Stimulated activated memory B cell treated with anti-CD40 and anti-IgM and Interleukin-4, amounts not matched to agents 10 μg/mL and 1 μg/mL and 100 μg/mL, for 72 hours (primary cell): ENCODE data around the gene ABCC6.
"Not testable (repeated sequence)": the region's sequence is repeated elsewhere in the genome, so short reads cannot be mapped to it uniquely, and the experiment has no call there.

ENCODE experiments used
- ATAC-seq: fragments of 150-1000 bp; cut with Tn5 transposase; 2 replicates; pipeline ENCODE4 v1.10.0; 2021
- H3K27ac Mint-ChIP-seq: one replicate; pipeline ENCODE4 v1.8.0; 2022; ENCODE audit warnings: mild to moderate bottlenecking, mixed read lengths
- H3K27me3 Mint-ChIP-seq: one replicate; pipeline ENCODE4 v1.8.0; 2022; ENCODE audit warnings: mixed read lengths
- H3K36me3 Mint-ChIP-seq: one replicate; pipeline ENCODE4 v1.8.0; 2022; ENCODE audit warnings: mixed read lengths
- H3K4me1 Mint-ChIP-seq: one replicate; pipeline ENCODE4 v1.8.0; 2022; ENCODE audit warnings: mixed read lengths
- H3K4me3 Mint-ChIP-seq: one replicate; pipeline ENCODE4 v1.8.0; 2022; ENCODE audit warnings: mild to moderate bottlenecking, moderate library complexity, mixed read lengths
- H3K9me3 Mint-ChIP-seq: one replicate; pipeline ENCODE4 v1.8.0; 2022; ENCODE audit warnings: mixed read lengths

The ABCC6 gene

DNA sequence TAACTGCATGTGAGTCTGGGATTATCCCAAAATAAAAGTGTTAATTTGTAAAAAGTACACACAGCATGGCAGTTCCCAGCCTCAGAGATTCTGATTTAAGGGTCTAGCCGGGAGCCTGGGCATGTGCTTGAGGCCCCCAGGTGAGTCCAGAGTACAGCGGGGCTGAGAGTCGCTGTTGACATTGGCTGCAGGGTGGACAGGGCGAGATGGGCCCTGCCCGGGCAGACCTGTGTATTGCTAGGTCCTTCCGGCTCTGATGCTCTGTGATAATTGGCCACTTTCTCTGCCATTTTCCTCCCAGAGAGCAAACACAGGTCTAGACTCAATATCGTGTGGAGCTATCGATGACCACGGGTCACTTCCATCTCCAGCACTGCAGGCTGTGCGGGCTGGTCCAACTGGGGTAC is 73.6 kb downstream of the ABCC6 start:
- H3K4me3 Mint-ChIP-seq: no peak overlapping the region
- no peak overlapping the region for H3K27ac Mint-ChIP-seq
- H3K36me3 Mint-ChIP-seq: peaks cover 14% of the 10 kb centered on the region
- H3K4me1 Mint-ChIP-seq: no peaks in the 10 kb centered on the region
- no peak for ATAC-seq
- peaks cover 1% of the 10 kb centered on the region for H3K27me3 Mint-ChIP-seq
- no peaks in the 10 kb centered on the region for H3K9me3 Mint-ChIP-seq

DNA sequence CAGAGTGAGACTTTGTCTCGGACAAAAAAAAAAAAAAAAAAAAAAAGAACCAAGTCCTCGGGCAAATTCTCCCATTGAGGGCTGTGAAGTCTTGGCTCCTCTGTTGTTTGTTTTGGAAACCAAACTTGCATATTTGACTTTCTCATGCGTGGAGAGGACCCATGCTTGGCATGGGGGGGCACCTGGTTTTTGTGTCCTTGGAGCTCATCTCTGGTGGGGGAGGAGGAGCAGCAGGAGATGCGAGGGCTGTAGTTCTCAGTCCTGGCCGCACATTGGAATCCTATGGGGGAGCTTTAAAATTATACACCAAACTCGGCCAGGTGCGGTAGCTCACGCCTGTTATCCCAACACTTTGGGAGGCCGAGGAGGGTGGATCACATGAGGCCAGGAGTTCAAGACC is 74.5 kb downstream of the ABCC6 start:
- no peaks in the 10 kb centered on the region for H3K4me1 Mint-ChIP-seq

DNA sequence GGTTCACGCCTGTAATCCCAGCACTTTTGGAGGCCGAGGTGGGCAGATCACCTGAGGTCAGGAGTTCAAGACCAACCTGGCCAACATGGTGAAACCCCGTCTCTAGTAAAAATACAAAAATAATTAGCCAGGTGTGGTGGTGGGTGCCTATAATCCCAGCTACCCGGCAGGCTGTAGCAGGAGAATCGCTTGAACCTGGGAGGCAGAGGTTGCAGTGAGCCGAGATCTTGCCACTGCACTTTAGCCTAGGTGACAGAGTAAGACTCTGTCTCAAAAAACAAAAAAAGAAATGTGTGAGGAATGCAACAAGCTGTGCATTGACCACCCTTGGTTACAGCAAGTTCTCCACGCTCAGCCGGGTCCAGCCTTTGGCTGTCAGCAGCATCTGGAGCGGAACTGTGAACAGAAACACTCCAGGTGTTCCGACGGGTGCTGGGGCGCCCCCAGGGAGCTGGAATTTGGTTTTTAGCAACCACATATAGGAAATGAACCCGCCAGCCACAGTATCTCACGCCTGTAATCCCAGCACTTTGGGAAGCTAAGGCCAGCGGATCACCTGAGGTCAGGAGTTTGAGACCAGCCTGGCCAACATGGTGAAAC is 75.2 kb downstream of the ABCC6 start:
- not testable (repeated sequence) for H3K27ac Mint-ChIP-seq, H3K4me1 Mint-ChIP-seq, ATAC-seq, H3K27me3 Mint-ChIP-seq, H3K9me3 Mint-ChIP-seq, H3K4me3 Mint-ChIP-seq
- peaks cover 16% of the 10 kb centered on the region for H3K36me3 Mint-ChIP-seq

More for the DNA sequence above, 74.5 kb downstream of the ABCC6 start:
- no peaks in the 10 kb centered on the region for H3K27me3 Mint-ChIP-seq
- no peak for ATAC-seq
- peaks cover 14% of the 10 kb centered on the region for H3K36me3 Mint-ChIP-seq
- H3K9me3 Mint-ChIP-seq: no peaks in the 10 kb centered on the region
- H3K27ac Mint-ChIP-seq: no peak overlapping the region
- no peak overlapping the region for H3K4me3 Mint-ChIP-seq

DNA sequence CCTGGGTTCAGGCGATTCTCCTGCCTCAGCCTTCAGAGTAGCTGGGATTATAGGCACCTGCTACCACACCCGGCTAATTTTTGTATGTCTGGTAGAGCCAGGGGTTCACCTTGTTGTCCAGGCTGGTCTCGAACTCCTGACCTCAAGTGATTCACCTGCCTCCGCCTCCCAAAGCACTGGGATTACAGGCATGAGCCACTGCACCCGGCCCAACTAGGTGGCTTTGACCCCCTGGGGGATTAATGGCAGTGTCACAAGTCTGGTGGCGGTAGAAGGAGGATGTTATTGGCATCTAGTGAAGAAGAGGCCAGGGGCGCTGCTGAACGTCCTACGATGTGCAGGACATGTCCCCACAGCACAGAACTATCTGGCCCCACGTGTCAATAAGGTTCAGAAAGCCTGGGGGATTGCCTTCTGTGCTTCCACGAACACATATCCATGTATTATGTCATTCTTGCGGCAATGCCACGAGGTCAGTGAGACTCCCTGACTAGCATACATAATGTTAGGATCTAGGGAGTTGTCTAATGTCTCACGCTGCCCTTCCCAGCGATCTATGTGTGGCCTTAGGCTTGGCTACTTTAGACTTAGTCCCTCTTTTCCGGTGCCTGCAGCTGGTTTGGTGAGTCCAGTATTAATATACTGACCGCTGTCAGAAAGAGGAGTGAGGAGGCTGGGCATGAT is 75.8 kb downstream of the ABCC6 start:
- H3K27ac Mint-ChIP-seq: no peak overlapping the region
- no peak for ATAC-seq
- H3K4me3 Mint-ChIP-seq: no peak overlapping the region
- peaks cover 22% of the 10 kb centered on the region for H3K36me3 Mint-ChIP-seq
- H3K9me3 Mint-ChIP-seq: no peaks in the 10 kb centered on the region
- H3K4me1 Mint-ChIP-seq: no peaks in the 10 kb centered on the region
- H3K27me3 Mint-ChIP-seq: no peaks in the 10 kb centered on the region

DNA sequence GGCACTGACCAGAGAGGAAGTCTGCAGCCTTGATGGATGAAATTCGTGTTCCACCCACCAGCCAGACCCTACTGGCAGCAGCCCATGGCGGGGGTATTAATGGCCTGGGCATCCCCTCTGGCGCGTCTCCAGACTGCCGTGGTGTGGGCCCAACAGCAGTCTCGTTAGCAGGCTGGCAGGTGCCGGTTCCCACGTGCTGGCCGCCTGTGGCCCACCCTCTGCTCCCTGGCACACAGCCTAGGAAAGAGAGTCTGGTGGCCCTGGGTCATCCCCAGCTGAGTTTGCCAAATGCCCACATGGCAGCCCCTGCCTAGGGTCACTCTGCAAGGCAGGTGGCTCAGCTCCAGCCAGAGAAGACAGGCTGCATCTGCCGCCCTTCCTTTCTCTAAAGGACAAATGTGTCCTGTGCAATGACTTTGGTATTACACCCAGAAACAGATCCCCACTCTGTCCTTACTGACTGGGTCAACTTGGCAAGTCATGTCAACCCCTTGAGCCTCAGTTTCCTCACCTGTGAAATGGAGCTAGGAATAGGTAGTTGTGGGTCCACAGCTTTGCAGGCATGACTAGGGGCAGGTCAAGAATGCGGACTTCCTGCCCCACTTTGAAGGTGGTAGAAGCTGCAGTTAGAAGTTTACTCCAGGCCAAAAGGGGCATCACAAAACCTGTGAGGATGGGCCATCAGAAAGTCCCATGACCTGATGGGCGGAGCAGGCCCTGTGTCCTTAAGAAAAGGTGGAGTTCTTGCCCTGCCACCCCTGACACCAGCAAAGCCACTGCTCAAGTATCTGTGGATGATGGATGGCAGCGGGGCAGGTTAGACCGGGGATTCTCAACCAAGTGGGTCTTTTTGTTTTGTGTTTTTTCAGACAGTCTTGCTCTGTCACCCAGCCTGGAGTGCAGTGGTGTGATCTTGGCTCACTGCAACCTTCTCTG is 76.6 kb downstream of the ABCC6 start:
- no peak overlapping the region for H3K27ac Mint-ChIP-seq
- ATAC-seq: no peak
- no peak overlapping the region for H3K4me3 Mint-ChIP-seq
- H3K36me3 Mint-ChIP-seq: peaks cover 28% of the 10 kb centered on the region
- H3K27me3 Mint-ChIP-seq: no peaks in the 10 kb centered on the region
- no peaks in the 10 kb centered on the region for H3K4me1 Mint-ChIP-seq
- no peaks in the 10 kb centered on the region for H3K9me3 Mint-ChIP-seq

DNA sequence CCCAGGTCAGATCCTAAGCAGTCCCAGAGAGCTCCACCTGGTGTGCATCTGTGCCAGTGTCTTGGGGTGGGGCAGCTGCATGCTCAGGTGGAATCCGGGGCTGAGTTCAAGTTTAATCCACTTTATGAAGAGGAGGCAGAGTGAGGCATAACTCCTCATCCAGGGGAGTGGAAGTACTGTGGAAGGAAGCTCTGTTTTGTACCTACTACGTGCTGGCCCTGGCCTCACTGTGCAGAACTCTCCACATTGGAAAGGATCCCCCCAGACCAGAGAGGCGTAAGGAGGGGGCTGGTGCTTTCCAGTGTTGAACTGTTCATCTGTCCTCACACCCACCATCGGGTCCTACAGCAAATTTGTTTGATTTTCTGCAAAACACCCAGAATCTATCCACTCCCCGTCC is 78.0 kb downstream of the ABCC6 start:
- Mint-ChIP-seq H3K9me3 (no peaks in the 10 kb centered on the region), H3K4me1 (peaks cover 9% of the 10 kb centered on the region), H3K4me3 (no peak overlapping the region), H3K36me3 (peaks cover 39% of the 10 kb centered on the region), H3K27ac (no peak overlapping the region), H3K27me3 (no peaks in the 10 kb centered on the region)
- no peak for ATAC-seq

DNA sequence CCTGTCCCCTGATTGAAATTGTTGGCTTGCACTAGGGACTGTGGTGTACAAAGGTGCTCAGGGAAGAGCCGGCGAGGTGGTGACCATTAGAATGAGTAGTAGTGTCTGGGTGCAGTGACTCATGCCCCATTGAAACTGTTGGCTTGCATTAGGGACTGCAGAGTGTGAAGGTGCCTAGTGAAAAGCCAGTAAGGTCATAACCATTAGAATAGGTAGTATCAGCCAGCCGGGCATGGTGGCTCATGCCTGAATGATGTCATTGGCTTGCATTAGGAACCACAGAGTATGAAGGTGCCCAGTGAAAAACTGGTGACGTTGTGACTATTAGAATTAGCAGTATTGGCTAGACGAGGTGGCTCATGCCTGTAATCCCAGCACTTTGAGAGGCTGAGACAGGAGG is 78.9 kb downstream of the ABCC6 start:
- no peaks in the 10 kb centered on the region for H3K27me3 Mint-ChIP-seq
- H3K4me3 Mint-ChIP-seq: no peak overlapping the region
- no peak overlapping the region for H3K27ac Mint-ChIP-seq
- ATAC-seq: no peak
- H3K9me3 Mint-ChIP-seq: no peaks in the 10 kb centered on the region
- H3K36me3 Mint-ChIP-seq: peaks cover 47% of the 10 kb centered on the region
- peaks cover 9% of the 10 kb centered on the region for H3K4me1 Mint-ChIP-seq

DNA sequence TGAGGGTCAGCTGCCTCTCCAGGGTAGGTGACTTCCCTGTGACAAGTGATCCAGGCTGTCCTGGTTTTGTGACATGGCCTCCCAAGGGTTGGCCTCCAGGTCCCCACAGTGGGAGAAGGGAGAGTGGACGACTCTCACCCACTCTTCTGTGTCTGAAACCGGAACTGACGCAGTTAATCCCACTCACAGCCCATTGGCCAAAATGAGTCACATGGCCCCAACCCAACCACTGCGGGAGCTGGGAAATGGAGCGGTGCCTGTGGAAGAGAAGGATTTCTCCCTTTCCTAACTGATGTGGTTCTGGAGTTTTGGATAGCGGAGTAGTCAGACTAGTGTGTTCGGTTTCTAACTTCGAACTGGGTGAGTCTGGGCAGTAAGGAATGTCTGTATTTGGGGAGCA is 79.4 kb downstream of the ABCC6 start:
- peaks cover 9% of the 10 kb centered on the region for H3K4me1 Mint-ChIP-seq
- H3K36me3 Mint-ChIP-seq: peaks cover 51% of the 10 kb centered on the region
- H3K27me3 Mint-ChIP-seq: no peaks in the 10 kb centered on the region
- no peak overlapping the region for H3K27ac Mint-ChIP-seq
- no peak for ATAC-seq
- H3K4me3 Mint-ChIP-seq: no peak overlapping the region
- no peaks in the 10 kb centered on the region for H3K9me3 Mint-ChIP-seq

DNA sequence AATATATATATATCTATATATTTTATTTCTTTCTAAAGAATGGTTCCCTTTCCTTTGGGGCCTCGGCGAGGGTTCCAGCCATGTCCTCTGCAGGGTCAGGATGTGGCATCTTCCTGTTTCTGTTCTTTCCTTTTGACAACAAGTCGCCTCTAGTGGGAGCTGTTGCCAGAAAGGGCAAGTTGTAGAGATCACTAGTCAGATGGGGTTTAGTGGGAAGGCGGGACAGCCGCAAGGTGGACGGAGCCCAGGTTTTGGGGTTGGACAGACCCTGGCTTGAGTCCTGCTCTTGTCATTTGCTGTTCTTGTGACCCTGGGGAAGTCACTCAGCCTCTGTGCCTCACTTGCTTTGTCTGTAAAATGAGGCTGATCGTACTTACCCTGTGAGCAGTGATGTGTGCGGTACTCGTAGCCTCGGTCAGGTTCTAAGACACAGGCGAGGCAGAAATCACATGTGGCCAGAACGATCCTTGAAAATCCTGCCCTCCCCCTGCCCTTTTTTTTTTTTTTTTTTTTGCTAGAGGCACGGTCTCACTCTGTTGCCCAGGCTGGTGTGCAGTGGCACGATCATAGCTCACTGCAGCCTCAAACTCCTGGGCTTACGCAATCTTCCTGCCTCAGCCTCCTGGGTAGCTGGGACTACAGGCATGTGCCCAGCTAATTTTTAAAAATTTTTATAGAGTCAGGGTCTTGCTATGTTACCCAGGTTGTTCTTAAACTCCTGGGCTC is 80.1 kb downstream of the ABCC6 start:
- no peaks in the 10 kb centered on the region for H3K9me3 Mint-ChIP-seq
- H3K4me1 Mint-ChIP-seq: peaks cover 9% of the 10 kb centered on the region
- H3K4me3 Mint-ChIP-seq: no peak overlapping the region
- H3K27ac Mint-ChIP-seq: no peak overlapping the region
- H3K27me3 Mint-ChIP-seq: no peaks in the 10 kb centered on the region
- ATAC-seq: no peak
- peaks cover 57% of the 10 kb centered on the region for H3K36me3 Mint-ChIP-seq

DNA sequence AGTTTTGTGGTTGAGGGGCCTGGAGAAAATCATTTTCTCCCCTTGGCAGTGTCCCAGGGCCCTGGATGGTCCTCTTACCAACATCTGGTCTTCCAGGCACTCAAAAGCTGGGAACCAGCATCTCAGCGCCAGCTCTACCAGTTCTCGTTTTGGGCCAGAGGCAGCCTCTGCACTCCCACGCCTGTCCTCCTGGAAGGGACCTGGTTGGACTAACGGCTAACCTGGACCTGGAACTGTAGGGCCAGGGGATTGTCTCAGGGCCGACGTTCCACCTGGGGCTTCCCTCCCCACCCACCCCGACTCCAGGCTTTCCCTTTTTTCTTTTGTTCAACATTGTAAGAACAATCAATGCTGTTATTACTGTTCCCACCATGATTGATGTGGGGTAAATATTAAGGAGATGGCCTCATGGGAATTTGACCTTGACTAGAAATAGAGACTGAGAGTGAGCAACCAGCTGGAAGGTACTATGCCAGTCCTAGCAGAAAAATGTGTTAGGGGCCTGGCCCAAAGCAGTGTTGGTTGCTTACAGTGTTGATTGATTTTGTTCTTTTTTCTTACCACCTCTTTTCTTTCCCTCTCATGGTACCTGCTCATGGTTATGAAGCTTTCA is 81.4 kb downstream of the ABCC6 start:
- no peak overlapping the region for H3K4me3 Mint-ChIP-seq
- peaks cover 67% of the 10 kb centered on the region for H3K36me3 Mint-ChIP-seq
- H3K9me3 Mint-ChIP-seq: no peaks in the 10 kb centered on the region
- no peak for ATAC-seq
- H3K27me3 Mint-ChIP-seq: no peaks in the 10 kb centered on the region
- peak overlapping the region; percentile 33 for H3K27ac Mint-ChIP-seq
- peaks cover 9% of the 10 kb centered on the region for H3K4me1 Mint-ChIP-seq

DNA sequence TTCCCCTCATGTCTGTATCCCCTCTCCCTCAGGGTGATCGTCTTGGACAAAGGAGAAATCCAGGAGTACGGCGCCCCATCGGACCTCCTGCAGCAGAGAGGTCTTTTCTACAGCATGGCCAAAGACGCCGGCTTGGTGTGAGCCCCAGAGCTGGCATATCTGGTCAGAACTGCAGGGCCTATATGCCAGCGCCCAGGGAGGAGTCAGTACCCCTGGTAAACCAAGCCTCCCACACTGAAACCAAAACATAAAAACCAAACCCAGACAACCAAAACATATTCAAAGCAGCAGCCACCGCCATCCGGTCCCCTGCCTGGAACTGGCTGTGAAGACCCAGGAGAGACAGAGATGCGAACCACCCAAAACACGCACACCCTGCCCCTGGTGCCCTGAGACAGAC is 82.2 kb downstream of the ABCC6 start:
- Mint-ChIP-seq H3K36me3 (peaks cover 71% of the 10 kb centered on the region), H3K4me3 (no peak overlapping the region), H3K27ac (peak overlapping the region; percentile 33), H3K4me1 (peaks cover 9% of the 10 kb centered on the region), H3K27me3 (no peaks in the 10 kb centered on the region), H3K9me3 (no peaks in the 10 kb centered on the region)
- peak; percentile 73 for ATAC-seq

DNA sequence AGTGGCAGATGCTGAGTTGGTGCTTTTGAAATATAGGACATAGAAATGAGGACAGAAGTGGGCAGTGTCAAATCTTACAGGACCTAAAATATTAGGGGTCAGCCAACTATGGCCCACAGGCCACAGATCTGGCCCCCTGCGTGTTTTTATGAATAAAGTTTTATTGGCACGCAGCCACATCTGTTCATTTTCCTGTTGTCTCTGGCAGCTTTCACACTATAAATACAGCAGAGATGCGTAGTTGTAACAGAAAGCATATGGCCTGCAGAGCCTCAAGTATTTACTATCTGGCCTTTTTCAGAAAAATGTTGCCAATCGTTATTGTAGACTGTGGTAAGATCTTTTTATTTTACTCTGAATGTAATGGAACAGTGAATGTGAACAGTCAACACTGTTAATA is 82.8 kb downstream of the ABCC6 start:
- no peaks in the 10 kb centered on the region for H3K9me3 Mint-ChIP-seq
- peaks cover 71% of the 10 kb centered on the region for H3K36me3 Mint-ChIP-seq

DNA sequence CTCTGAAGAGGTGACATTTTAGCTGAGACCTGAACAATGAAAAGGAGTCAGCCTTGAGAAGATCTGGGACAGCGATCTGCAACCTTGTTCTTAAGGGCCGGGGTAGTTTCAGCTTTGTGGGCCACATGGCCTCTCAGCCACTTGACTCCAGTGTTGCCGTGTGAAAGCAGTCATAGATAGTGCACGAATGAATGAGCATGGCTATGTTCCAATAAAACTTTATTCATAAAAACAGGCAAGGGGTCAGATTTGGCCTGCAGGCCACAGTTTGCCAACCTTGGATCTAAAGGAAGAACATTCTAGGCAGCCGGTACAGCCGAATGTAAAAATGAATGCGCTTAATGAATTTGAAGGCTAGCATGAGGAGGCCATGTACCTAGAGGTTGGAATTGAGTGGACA is 83.5 kb downstream of the ABCC6 start:
- peaks cover 9% of the 10 kb centered on the region for H3K4me1 Mint-ChIP-seq
- H3K4me3 Mint-ChIP-seq: no peak overlapping the region
- ATAC-seq: no peak
- no peaks in the 10 kb centered on the region for H3K27me3 Mint-ChIP-seq
- H3K9me3 Mint-ChIP-seq: no peaks in the 10 kb centered on the region
- no peak overlapping the region for H3K27ac Mint-ChIP-seq
- peaks cover 71% of the 10 kb centered on the region for H3K36me3 Mint-ChIP-seq

More for the DNA sequence above, 82.8 kb downstream of the ABCC6 start:
- peaks cover 9% of the 10 kb centered on the region for H3K4me1 Mint-ChIP-seq
- H3K27ac Mint-ChIP-seq: no peak overlapping the region
- H3K4me3 Mint-ChIP-seq: no peak overlapping the region
- no peaks in the 10 kb centered on the region for H3K27me3 Mint-ChIP-seq
- ATAC-seq: no peak

DNA sequence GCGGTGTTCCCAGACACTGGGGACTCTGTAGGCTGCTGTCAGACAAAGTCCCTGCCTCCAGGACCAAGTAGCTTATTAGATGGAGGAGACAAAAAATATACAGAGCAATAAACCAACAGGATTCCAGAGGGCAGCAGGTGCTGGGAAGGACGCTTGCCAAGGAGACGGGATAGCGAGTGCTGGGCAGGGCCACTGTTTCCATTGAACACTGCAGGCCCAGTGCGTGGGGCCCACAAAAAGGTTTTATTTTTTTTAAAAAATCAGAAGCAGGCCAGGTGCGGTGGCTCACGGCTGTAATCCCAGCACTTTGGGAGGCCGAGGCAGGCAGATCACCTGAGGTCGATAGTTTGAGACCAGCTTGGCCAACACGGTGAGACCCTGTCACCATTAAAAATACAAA is 84.2 kb downstream of the ABCC6 start:
- Mint-ChIP-seq H3K9me3 (no peaks in the 10 kb centered on the region), H3K4me3 (no peak overlapping the region), H3K36me3 (peaks cover 78% of the 10 kb centered on the region), H3K4me1 (peaks cover 9% of the 10 kb centered on the region), H3K27me3 (no peaks in the 10 kb centered on the region), H3K27ac (no peak overlapping the region)
- no peak for ATAC-seq
